Left cardiac atrium (tissue), 4 donors: ENCODE data around the gene USP4. TPM values are rescaled to one million over a fixed set of nuclear protein-coding genes. Genes with fewer than 3 reads are reported as not detected.
"Not testable (repeated sequence)": the region's sequence is repeated elsewhere in the genome, so short reads cannot be mapped to it uniquely, and the experiment has no call there.

ENCODE experiments used
- ATAC-seq, 2 donors: fragments of 200-7000 bp; cut with Tn5 transposase; one replicate each; pipeline ENCODE4 v1.9.1; 2020; ENCODE audit warnings: mild to moderate bottlenecking in 2 of 2, moderate library complexity in 2 of 2
- DNase-seq: peaks from one replicate; pipeline ENCODE4 v3.0.0-alpha.2; 2020
- intact Hi-C, 2 donors: fragments of 100-400 bp; cut with DNase I; formaldehyde crosslinking; loops; one replicate each; pipeline versions ENCODE4 v1.14.1 to v1.15.1; 2022 to 2023
- total RNA-seq, 2 donors: library from RNA; stranded (reverse); fragmentation: NEBNext Ultra II Directional; extraction: Animal tissue kit (Norgen Biotek cat#: 25700); gene quantifications; one replicate each; pipeline ENCODE4 v1.2.1, GENCODE V29; 2021
- donor health status: DM: no; HTN: yes; CAD: no.
- donor health status: DM: no; HTN: yes; CAD: no; lungs with severe emphysema.
- donor health status: DM: yes; HTN: yes; CAD: no.
- donor health status: Dilated cardiomyopathy.

USP4 gene
- total RNA-seq, 2 donors from 2014 or later, result 37.1 to 45.5 TPM

DNA sequence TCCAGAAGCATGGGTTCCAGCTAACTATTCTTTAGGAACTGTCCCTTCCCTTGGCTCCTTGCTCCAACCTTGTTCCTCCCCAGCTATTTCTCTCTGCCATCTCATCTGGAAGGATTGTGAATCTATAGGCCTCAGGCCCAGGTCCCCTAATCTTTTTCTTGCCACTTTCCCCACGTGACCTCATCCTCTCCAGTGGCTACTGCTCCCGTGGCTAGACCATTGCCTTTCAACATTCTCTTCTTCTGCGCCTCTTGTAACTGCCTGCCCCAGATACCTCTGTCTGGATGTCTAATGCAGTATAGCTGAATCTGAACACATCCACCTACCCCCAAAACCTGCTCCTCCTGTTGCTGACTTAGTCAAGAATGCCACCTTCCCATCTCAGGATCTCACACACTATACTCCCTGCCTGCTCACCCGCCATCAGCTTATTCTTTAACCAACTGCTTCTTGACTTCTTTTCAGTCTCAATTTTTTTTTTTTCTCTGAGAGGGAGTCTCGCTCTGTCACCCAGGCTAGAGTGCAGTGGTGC is 13.1 kb upstream of the USP4 start:
- intact Hi-C loops, result loop anchor here in 1 of 2 donors (10.0 kb wide), 1 partner anchor 62 kb away; the partner anchor contains the start of genes RHOA and TCTA
- no peak for DNase-seq
- ATAC-seq, result no peak

DNA sequence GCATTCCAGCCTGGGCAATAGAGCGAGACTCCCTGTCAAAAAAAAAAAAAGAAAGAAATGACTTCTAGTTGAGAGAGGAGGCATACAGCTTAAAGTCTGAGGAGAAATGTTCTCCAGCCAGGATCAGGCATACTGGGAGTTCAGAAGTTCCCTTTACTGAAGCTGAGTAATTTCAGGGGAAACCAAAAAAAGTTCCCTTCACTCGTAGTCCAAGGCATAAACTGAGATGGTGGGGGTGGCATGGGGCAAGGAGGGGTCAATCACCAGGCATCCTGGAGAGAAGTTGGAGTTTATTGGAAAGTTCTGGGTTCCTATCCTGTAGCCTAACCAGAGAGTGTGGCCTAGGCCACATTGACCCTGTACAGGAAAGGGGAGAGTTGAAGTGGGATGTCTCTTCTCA is 12.4 kb upstream of the USP4 start:
- DNase-seq, result no peak
- intact Hi-C loops, result loop anchor here in 1 of 2 donors (10.0 kb wide), 1 partner anchor 63 kb away; the partner anchor contains the start of genes RHOA and TCTA

GRCh38 chr3:49351521-49352011 is 11.7 kb upstream of the USP4 start:
- peak; percentile 20 to 37 for ATAC-seq
- intact Hi-C loops, result loop anchor here in 1 of 2 donors (10.0 kb wide), 1 partner anchor 63 kb away; the partner anchor contains the start of genes RHOA and TCTA
- DNase-seq, result no peak

More for the DNA sequence above, 12.4 kb upstream of the USP4 start:
- no peak for ATAC-seq

GRCh38 chr3:49349348-49350114 is 9.7 kb upstream of the USP4 start:
- ATAC-seq (no peak), DNase-seq (no peak)
- intact Hi-C loops, result loop anchor here in 1 of 2 donors (10.0 kb wide), 1 partner anchor 65 kb away; the partner anchor contains the start of genes RHOA and TCTA

GRCh38 chr3:49348361-49348760 is 8.5 kb upstream of the USP4 start:
- DNase-seq, intact Hi-C loops, ATAC-seq: not testable (repeated sequence)

GRCh38 chr3:49346797-49347251 is 7.0 kb upstream of the USP4 start:
- DNase-seq (no peak), ATAC-seq (no peak)
- intact Hi-C loops, result no loop called here

DNA sequence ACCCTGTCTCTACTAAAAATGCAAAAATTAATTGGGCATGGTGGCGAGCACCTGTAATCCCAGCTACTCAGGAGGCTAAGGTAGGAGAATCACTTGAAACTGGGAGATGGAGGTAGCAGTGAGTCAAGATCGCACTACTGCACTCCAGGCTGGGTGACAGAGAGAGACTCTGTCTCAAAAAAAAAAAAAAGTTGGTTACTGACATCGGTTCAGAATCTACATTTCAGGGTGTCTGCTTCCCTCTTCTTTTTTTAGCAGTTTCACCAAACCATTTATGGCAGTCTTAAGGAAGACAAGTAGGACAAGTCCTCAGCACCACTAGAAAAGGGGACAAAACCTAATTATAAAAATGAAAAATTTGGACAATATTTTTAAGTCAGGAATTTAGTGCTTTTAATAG is 3.3 kb upstream of the USP4 start:
- ATAC-seq, result no peak
- DNase-seq, result no peak
- intact Hi-C loops, result loop anchor here in 1 of 2 donors (5.0 kb wide), 2 partner anchors 69 to 104 kb away; partner anchors contain the start of genes RHOA and TCTA

- DNase-seq, result no peak
- intact Hi-C loops, result loop anchor here in 1 of 2 donors (5.0 kb wide), 2 partner anchors 70 to 105 kb away; partner anchors contain the start of genes RHOA and TCTA
- no peak for ATAC-seq
These were observed 2.1 kb upstream of the USP4 start for GRCh38 chr3:49341996-49342395.

- intact Hi-C loops, result no loop called here
- ATAC-seq (peak; percentile 5 to 40), DNase-seq (peak; percentile 44)
These were observed 292 bp downstream of the USP4 start for GRCh38 chr3:49339581-49339940.

DNA sequence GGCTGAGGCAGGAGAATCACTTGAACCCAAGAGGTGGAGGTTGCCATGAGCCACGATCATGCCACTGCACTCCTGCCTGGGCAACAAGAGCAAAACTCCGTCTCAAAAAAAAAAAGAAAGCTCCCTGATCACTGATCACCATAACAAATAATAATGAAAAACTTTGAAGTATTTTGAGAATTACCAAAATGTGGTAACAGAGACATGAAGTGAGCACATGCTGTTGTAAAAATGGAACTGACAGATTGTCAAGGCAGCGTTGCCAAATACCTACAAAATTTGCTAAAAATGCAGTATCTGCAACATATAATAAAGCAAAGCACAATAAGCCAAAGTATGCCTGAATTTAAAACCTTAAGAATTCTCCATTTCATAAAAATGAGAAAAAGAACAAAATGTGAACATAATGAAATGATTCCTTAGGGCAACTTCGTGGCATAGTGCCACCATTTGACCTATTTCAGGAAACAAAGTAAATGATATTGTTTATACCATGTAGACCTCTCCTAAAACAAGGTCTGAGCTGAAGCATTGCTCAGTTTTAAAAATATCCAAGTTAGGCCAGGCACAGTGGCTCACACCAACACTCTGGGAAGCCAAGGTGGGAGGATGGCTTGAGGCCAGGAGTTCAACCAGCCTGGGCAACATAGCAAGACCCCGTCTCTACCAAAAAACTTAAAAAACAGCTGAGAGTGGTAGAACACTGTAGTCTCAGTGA is 5.8 kb downstream of the USP4 start:
- no peak for DNase-seq
- ATAC-seq, result no peak
- intact Hi-C loops, result no loop called here

GRCh38 chr3:49333091-49333490 is 6.8 kb downstream of the USP4 start:
- DNase-seq (no peak), ATAC-seq (peak in 1 of 2 donors; percentile 22)
- intact Hi-C loops, result no loop called here

GRCh38 chr3:49329186-49329585 is 10.7 kb downstream of the USP4 start:
- DNase-seq (no peak), ATAC-seq (no peak)
- intact Hi-C loops, result no loop called here

- DNase-seq, intact Hi-C loops: not testable (repeated sequence)
These were observed 11.5 kb downstream of the USP4 start for GRCh38 chr3:49328350-49328749.

DNA sequence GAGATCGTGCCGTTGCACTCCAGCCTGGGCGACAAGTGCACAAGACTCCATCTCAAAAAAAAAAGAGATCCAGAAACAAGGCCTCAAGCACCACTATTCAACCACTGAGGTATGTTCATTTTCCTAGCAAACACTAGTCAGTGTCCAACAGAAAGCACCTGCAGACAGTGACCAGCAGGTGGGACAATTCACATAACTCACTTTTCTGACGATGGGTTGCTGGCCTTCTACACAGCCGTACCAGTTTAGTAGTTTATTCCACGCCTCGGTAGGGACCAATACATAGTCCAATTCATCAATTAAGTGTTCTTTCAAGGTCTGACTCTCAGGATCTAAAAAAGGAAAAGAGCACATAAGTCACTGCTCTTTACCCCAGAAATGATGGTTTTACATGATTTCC is 12.4 kb downstream of the USP4 start:
- intact Hi-C loops, result no loop called here
- no peak for DNase-seq
- ATAC-seq, result no peak

More at GRCh38 chr3:49328350-49328749, 11.5 kb downstream of the USP4 start:
- not testable (repeated sequence) for ATAC-seq

- intact Hi-C loops, result no loop called here
- no peak for ATAC-seq
- no peak for DNase-seq
These were observed 15.1 kb downstream of the USP4 start for GRCh38 chr3:49324768-49325167.

DNA sequence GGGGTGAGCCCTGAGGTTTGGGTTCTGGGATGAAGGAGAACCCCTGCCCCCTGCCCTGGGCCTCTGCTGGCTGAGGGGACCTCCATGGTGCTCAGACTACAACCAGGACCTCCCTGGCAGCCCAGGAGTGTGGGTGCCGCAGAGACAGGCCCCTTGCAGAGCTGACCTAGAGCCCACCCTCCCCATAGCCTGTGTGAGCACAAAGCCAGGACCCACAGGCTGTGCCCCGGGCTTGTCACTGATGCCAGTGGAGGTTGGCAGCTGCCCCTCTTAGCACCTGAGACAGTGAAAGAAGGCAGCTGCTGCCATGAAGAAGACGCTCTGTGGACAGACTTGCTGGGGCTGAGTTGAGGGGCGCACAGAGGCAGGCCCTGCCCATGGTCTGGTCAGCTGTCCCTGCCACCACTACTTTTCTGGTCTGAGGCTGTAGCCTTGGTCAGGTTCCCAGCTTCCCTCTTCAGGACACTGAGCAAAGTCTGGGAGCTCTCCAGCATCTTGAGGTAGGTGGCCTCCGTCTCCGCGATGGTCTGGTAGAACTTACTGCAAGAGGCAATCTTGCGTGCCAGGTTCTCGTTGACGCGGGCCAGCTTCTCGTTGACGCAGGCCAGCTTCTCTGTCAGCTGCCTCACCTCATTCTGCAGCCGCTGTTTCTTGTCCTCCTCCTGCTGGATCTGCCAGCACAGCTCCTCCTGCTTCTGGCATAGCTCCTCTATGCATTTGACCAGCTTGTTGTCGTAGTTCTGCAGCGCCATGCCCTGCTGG is 23.0 kb downstream of the USP4 start:
- ATAC-seq, result no peak
- DNase-seq, result no peak
- intact Hi-C loops, result no loop called here

DNA sequence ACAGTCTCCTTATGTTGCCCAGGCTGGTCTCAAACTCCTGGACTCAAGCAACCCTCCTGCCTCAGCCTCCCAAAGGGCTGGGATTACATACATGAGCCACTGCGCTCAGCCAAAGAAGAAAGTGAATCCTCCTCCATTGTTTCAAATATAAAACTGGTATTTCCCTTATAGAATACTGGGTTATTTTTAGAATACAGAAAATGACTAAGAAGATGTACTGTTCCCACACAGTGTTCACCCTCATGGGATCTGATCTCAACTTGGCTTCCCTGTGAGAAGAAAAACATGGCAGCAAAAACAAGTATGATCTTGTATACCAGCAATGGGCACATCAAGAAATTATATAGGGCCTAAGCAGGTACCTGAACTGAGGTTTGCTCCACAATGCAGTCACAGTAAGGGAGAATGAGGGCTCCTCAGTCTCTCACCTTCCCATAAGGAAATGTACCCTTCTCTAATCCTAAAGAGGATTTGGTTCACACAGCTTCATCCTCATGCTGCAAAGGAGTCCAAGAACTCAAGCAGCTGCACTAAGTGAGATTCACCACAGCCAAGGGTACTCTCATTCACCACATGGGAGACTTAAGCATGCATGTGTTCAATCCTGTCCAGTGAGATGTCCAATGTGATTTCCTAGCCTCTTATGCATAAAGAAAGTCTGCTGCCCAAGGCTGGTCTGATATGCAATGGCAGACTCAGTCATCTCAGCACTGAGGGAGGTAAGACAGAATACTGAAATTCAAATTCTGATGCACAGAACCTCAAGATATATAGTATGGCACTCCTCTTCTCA is 25.8 kb downstream of the USP4 start:
- ATAC-seq (no peak), DNase-seq (no peak)
- intact Hi-C loops, result no loop called here

DNA sequence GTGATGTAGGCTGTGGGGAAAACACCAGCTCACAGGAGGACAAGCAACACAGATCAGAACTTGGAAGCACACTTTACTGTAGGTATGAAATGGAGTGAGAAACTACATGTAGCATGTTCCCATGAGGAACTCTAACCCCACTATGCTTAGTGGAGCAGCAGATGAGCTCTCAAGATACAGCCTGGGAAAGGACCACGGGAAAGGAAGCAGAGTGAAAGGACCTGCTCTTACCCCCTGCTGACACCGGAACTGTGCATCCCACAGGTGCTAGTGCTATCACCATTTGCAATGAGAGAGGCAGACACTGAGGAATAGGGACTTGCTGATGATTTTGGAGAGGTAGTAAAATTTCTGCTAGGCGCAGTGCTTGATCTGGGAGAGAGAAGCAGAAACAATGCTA is 28.6 kb downstream of the USP4 start:
- intact Hi-C loops, result no loop called here
- no peak for ATAC-seq

More for the DNA sequence above, 28.6 kb downstream of the USP4 start:
- no peak for DNase-seq
